Stimulated activated CD8-positive, alpha-beta memory T cell treated with anti-CD3 and anti-CD28 coated beads, Interleukin-15, amount 100 ng/mL, for 4 hours (primary cell): ENCODE measurements around the gene TSPOAP1.

Experiments
- DNase-seq, 2 donors: peaks; one replicate each; pipeline ENCODE4 v3.0.0-alpha.2; 2020; ENCODE audit warnings: low read depth in 2 of 2

Gene TSPOAP1

DNA sequence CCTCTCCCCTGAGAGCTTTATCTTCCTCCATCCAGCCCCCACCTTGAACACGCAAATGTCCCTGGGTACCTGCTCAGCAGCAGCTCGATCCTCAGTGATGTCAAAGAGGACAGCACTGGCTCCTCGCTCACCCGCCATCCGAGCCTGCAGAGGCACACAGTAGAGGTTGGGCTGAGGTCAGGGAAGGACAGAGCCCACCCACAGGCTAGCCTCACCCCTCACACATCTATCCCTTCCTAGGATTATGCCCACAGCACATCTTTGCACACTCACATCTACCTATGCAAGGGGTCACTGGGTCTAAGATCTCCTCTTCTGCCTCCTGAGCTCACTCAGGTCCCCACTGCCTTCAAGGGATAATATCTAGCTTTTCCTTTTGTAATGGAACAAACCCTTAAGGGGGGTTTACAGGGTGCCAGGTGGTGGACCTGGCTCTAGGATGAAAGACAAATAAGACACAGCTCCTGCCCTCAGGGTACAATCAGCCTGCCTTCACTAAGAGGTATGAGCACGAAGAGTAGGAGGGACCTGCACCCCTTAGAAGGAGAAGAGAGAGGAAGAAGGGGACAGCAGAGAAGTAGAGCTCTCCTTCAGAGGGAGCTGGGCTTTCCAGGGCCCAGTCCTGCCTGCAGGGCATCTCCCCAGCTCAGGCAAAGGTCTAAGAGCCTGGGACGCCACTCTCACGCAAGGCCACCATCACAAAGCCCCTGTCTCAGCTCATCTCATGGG, 35.0 kb upstream of the TSPOAP1 start:
- DNase-seq: no peak

DNA sequence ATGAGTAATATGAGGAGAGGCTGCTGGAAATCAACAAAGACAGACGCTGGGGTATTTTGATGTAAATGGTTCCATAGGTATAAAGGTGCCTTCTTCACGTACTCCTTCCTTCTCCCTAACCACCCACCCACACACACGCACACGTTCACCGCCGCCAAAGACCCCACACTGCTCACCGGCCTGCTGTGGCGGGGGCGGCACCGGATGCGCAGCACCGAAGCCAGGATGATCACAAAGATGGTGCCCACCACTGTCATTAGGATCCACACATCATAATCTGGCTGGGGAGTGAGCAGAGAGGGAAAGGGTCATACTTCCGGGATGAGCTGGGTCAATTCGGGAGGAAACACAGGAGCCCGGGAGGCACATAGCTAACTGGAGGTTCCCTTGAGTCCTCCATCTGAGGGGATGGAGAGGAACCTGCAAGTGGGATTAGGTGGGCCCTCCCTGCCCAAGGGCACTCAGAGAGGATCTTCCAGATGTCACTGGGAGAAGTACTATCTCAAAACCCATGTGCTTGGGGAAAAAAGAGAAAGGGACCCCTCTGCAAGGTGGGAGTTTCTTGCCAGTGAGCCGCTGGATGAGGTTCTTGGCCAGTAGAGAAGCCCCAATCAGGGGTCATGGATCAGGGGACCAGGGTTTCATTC, 33.9 kb upstream of the TSPOAP1 start:
- DNase-seq: no peak

DNA sequence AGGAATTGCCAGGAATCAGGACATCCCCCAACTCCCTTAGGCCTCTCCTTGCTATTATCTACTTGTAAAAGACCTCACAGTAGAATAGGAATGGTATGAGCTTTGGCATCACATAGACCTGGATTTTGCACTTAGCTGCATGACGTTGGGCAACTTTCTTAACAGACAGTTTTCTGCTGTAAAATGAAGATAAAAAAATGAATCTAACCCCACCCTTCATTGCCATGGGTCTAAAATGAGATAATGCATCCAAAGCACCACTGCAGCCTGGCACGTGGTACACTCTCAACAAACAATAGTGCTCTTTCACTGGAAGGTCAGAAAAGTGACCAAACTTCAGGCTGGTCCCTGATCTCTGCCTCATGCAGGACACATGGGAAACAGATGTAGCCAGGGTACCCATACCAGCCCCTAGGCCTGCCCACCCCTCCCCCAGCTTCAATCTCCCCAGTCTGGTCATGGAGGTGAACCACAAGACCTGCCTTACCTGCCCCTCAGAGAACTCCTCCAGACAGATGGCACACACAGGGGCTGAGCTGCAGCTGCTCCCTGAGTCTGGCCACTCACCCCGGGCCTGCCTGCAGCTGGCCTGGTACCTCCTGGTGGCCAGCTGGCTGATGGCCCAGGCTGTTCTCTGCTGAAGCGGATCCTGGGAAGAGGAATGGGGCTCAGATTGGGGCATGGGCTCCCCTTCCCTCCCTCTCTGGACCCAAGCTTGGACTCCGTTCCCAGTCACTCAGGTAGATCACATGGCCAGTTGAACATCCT, 31.9 kb upstream of the TSPOAP1 start:
- no peak for DNase-seq

DNA sequence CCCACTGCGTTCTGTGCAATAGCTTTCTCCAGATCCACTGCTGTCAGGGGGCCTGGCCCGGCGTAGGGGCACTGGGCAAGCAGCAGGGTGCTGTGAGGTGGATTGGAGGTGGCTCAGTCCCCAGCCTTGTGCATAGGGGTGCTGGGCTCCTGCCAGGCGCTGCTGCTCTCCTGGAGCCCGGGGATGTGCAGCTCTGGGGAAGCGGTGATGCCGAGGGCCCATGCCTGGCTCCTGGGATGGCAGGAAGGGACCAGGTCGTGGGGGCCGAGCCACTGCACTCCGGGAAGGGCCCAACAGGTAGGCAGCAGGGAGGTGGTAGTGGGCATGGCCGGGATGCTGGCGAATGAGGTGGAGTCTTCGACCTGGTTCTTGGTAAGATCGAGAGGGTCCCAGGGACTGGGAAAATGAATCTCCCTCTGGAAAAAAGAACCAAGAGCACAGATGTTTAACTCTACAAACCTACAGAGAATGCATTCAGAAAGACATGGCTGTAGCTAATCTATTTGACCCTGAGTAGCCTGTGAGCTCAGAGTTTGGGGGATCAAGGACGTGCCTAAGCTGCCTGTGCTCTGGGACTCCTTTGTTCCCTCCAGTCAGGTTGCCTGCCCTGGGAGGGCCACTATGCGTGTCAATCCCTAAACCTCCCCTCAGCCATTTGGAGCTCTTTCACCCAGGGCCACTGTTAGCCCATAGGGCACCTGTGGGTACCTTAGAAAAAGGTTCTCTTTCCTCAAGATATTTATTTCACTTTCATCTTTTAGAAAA, 30.0 kb upstream of the TSPOAP1 start:
- no peak for DNase-seq

DNA sequence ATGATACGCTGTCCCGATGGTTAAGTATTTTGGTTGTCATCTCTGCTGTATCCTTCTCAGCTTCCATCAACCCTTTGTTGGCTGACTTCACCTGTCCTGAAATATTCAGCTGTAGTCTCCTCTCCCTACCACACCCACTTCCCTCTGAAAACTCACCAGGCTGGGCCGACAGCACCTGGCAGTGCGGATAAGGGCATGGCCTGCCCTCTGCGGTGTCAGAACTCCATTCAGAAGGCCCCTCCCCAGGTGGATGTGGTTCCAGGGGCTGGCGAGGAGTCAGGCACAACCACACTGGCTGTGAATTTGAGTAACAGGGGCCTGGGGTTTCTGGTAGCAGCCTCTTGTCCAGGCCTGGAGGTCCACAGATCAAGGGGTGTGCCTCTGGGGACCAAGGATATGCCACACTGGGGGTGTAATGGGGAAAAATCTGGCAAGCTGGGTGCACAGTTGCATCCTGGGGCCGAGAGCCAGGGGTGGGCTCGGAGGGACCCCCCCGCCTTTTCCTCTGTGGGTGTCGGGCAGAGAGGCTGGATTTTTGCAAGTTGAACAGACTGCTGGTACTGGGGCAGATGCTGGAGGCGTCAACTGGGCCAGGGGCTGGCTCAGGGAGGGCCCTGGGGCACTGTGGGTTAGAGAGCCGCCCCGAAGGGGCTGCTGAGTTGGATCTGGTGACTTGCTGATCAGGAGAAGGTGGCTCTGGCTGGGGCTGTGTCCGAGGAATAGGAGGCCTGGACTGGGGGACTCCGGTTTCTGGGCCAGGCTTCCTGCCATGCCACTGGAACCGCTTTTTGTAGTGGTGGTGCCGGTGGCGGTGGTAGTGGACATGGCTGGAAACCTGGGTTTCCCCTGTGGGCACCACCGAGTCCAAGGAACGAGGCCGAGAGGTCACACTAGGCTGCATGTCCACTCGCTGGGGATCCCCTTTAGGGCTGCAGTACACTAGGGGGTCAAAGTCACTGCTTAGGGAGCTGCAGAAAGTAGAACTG, 29.0 kb upstream of the TSPOAP1 start:
- no peak for DNase-seq

DNA sequence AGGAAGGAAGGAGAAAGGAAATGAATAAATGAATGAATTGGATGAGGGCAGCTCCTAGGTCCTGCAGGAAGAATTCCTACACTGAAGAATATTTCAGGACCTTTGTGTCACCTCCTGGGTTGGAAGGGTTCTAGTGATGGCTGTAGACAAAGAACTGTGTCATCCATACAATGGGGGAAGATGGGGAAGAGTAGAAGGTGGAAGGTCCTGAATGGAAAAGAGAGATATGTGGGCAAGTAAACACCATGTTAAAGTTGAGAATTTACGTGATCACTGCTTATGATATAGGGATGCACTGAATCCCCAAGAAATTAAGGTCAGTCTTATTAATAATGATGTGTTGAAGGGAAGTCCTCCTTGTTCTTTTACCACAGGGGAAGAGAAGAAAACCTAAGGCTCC, 27.6 kb upstream of the TSPOAP1 start:
- DNase-seq: no peak

DNA sequence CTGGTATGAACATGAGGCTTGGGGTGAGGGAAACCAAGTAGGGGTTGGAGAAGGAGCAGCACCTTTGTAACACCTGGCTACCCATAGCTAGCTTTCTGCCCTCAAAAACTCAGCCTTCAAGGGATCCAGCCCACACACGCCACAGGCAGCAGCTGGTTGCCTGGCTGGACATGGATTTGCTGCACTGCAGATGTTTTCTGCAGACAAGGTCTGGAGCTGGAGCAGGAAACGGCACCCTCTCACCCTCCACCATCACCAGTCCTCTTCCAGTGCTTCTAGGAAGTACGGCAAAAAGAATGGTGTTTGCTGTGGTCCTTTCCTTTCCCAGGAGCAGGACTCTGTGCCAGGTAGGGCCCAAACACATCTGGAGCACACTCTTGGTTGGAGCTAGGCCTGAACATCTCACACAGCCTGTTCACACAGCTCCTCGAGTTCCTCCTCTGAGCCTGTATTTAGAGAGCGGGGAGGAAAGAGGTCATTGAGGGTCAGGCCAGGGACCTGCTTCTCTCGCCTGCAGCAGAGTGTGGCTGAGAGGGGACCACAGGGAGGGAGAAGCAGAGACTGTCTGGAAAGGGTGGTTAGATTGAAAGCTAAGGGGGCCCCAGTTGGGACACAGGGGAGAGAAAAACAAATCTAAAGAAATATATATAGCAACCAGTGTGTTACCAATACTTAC, 26.1 kb upstream of the TSPOAP1 start:
- no peak for DNase-seq

DNA sequence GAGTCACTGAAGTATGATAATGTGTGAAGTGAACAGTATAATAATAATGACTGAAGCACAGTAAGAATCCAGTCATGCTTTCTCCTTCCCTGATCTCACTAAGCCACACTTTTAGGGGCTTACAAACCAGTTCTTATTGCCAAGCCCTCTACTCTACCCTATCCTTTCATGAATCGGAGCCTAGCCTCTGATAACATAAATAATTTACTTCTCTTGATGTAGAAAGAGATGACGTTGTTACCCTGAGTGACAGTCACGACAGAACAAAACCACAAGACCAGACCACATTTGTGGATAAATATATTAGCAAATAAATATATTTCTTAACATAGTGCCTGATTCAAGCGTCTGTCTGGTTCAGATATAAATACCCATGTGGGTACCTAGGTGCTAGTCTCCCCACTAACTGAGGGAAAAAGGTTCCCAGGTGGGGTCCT, 24.8 kb upstream of the TSPOAP1 start:
- DNase-seq: no peak

DNA sequence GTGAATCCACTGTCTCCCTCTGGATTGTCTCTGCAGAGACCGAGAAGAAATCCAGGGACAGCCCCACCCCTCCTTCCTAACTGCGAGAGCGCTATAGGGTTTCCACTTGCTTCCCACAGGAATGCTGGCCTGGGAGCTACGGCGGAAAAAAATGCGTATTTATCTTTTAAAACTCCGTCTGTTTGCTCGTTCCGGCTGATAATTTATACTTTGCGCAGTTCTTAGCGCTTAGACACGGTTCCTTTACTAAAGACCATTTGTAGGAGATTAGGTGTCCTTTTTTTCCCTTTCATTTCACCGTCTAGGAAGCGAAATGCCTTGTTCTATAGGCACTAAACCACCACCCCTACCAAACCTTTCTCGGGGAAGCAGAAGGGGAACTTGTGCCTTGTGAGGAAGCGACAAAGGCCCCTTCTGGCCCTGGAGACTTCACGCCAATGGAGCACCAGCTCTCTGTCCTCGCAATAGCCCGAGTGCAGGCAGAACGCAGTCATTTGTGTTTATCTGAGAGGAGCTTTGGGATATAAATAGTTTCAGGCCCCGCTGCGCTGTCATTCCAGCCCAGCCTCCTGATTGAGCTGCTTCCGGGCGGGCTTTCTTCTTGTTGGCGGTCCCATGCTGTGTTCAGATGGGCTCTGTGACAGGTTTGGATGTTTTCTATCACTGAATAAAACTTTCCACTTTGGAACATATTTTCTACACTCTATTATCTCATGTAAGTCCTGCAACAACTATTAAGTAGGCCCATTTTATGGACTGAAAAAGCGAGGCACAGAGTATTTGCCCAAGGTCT, 24.2 kb upstream of the TSPOAP1 start:
- DNase-seq: no peak

DNA sequence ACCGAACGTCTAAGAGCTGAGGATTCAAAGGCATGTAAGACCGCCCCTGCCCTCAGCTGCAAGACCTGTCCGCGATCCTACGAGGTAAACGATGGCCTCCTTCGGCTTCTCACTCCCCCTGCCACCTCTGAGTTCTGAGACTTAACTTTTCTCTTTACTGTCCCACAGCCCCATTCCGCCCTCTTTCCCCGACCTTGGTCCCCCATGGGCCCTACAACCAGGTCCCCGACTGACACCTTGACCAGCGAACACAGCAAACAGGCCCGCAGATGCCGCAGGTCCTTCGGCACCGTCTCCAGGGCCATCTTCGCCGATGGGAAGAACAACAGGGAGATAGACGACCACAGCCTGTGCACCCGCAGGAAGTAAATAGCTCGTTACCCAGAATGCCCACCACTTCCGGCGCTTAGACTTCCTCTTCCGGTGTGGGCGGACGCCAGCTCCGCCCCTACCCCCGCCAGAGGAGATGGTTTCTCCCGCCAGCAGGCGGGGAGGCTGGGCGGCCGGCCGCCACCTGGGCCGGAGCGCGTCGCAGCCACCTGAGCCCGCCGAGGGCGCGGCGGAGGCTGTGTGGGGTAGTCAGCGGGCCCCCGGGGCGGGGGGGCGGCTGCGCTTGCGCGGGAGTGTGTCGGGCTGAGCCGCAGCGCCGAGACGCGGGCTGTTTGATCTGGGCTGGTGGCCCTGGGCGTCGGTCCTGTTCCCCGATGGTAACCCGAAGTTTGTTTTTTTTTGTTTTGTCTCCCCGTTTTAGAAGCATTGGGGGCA, 23.4 kb upstream of the TSPOAP1 start, which contains the start of gene SUPT4H1:
SUPT4H1 (minus strand) TSS at position 371 of the 765 bp plus-strand sequence; CDS start at position 305, 66 bp downstream.
- peak; percentile 83 to 87 for DNase-seq

DNA sequence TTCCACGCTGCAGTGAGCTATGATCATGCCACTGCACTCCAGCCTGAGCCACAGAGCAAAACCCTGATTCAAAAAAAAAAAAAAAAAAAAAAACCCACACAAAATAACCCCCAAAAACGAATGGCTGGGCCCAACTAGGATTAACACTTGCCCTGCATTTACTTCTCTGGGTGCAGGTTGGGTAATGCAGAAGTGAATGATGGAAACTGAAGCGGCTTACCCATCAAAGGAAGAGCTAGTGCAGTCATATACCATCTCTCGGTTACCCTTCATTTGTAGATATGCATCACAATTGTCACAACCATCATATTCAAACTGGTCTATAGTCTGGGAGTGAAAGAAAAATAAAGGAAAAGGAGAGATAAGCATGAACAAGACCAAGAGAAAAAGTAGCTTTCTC, 22.6 kb upstream of the TSPOAP1 start:
- no peak for DNase-seq

DNA sequence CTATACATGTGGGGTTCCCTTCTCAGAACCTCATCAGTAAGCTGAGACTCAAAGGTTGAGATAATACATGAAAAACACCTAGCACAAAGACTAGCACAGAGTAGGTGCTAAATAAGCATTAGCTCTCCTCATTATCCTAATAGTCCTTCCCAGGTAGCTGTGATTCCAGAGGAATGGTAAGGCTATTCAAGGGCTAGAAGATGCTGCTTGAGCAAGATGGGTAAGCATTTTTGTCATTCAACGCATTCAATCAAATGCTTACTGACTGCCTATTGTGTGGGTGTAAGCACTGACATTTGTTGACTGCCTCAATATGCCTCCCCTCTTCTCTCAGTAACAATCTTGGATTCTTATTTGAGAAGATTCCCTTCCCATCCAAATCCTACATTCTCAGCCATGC, 19.4 kb upstream of the TSPOAP1 start:
- DNase-seq: no peak

DNA sequence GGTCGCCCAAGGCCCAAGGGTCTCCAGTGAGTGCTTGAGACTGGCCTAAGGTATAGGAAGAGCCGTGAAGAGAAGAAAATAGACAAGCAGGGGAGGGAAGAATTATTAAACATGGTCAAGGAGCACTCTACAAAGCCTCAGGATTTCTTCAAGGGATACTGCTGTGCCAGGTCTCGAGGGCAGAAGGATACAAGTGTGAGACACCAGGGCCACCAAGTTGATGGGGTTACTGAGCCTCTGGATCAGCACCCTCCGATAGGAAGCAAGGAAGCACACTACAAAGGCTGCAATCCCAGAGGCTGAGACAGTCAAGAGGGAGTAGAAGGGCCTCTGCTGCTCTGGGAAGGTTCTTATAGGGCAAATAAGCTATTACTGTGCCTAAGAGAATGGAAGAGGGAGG, 16.9 kb upstream of the TSPOAP1 start:
- DNase-seq: no peak

DNA sequence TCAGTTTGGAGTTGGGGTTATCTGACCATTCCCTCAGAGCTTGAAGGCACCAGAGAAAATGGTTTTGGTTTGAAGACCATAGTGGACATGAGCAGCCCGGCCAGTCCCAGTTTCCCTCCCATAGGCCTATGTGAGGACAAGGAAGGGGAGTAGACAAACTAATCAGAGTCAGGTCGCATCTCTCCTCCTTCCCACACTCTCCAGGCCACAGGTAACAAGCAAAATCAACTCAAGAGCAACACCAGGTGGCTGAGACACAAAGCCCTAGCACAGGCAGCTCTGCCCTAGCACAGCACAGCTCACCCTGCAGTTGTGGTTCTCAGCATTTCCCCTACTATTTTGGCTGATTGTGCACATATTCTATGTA, 16.2 kb upstream of the TSPOAP1 start:
- DNase-seq: no peak

DNA sequence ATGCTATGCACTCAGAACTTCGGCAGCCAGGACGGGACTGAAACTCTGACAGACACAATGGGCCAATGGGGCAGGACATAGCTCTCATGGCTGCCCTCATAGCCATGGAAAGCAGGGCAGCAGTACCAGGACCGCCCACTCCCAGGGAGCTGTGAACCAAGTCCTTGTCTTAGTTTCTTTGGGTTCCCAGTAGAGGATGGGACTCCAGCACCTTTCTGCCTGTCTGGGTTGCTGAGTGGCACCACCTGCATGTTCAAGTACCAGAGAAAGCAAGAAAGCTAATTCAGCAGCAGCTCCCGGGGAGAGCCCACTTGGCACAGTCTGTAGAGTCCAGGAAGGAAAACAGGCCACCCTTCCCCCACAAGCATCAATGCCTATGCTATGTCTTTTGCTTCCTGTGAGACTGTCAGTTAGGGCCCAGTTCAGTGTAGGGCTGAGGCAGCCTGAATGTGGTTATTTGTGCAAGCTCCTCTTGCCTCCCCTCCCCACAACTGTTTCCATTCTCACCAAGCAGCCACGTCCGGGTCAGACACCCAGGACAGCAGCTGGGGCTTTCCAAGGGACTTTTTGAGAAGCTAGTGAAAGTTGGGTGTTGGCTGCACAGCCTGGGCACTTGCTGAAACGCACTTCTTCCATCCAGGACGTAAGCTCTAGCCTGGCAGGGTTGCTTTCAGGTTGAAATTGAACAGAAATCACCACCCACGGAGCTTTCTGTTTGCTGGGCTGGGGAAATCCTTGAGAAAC, 15.6 kb upstream of the TSPOAP1 start:
- DNase-seq: peak; percentile 81 to 92

DNA sequence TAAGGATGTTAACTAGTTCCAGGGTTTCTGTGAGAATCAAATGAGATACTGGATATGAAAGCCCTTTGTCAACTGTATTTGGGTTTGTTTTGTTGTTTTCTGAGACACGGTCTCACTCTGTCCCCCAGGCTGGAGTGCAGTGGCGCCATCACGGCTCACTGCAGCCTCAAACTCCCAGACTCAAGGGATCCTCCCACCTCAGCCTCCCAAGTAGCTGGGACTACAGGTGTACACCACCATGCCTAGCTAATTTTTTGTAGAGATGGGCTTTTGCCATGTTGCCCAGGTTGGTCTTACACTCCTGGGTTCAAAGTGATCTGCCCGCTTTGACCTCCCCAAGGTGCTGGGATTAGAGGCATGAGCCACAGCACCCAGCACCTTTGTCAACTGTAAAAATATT, 14.5 kb upstream of the TSPOAP1 start:
- DNase-seq: no peak

DNA sequence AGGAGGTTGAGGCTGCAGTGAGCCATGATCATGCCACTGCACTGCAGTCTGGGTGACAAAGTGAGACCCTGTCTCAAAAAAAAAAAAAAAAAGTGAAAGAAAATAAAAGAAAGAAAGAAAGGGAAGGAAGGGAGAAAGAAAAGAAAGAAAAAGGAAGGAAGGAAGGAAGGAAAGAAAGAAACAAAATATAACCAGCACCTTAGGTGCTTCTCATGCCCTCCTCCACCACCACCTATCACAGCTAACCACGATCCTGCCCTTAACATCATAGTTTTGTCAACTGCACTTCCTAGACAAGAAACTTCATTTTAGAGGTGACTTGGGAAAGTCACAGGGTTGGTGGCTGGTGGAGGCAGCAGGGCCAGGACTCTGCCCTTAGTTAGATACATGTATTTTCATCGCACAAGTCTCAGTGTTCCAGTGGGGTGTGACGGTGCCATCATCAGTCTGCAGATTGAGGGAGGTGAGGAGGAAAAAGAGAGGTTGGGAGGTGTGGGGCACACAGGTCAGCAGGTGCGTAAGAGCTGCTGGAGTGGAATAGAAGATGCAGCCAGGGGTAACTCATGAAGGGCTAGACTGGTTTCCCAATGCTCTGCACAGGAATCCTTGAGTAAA, 13.4 kb upstream of the TSPOAP1 start:
- no peak for DNase-seq
